Activated CD8-positive, alpha-beta memory T cell treated with anti-CD3 and anti-CD28 coated beads for 48 hours (primary cell): ENCODE measurements around the gene HS1BP3.

Source experiments
- DNase-seq, 3 experiments: peaks; one replicate each; pipeline ENCODE4 v3.0.0-alpha.2; 2020; ENCODE audit warnings: low read depth in 2 of 3, low spot score in 2 of 3

The HS1BP3 gene

DNA sequence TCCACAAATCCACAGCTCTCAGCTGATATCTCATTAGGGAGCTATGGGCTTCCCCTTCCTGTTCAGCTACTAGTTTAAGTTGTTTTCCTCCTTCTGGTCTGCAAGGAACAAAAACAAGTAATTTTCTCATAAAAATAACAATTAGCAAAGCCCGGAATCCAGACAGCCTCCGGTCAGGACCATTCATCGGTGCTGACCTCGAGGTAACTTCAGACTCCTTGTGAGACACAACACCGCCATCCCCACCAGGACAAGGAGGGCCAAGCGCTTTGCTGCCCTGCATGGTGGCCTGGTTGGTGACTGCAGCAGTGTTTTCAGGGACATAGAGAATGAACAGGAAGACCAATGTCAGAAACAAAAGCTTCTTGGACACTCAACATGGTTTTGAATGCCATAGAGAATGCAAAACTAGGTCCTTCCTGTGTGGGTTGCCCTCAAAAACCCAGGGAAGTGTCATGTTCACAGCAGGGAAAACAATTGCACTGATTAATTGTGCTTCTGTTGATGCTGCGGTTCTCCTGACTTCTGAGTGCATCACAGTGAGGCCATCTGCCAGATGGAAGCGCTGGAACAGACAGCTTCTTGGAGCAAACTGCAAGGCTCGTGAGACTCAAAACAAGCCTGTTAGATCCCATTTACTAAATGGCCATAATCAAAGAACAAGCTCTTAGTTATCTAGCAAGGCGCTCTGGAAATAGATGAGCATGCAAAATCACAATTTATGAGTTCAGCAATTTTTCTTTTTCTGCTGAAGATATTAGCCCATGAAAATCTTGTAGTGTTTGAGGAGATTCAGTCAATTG lies 77.1 kb downstream of the HS1BP3 start:
- no peak for DNase-seq

DNA sequence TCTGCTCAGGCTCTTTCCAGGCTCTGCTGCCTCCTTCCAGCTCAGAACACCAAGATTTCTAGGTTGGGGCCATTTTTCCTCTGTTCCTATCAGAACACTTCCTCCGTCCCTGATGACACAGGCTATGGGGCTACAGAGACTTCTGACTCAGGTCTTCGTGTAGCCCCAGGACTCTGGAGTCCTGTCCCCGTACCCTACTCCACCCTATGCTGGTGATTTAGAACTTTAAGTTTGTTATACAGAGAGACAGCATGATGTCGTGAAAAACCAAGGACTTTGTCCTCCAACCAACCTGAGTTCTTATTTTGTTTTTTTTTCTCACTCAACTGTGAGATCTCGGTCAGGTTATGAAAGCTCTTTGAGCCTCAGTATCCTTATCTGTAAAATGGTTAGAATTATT lies 78.7 kb downstream of the HS1BP3 start:
- no peak for DNase-seq

DNA sequence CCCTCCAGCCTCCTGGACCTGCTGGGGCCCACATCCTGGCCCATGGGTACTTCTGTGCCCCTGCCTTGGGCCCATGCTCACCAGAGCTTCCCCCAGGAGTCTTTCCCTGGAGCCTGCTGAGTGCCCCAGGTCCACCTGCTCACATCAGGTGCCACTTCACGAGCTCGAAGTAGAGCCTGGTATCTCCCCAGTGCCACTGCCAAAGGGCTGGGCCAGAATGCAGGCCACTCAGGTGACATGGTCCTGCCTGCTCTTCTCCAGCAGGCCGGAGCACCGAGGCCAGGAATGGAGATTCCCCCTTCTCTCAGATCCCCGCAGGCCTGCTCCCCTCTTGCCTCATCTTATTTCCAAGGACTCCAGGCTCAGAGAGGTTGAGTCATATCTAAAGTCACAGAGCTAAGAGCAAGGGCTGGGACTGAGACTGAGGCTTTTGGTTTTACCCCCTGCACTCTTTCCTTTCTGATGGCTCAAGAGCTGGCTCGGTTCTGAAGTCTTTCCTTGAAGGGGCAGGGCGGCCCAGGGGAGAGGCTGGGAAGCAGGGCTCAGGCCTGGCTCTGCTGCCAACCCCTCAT lies 79.2 kb downstream of the HS1BP3 start:
- no peak for DNase-seq

DNA sequence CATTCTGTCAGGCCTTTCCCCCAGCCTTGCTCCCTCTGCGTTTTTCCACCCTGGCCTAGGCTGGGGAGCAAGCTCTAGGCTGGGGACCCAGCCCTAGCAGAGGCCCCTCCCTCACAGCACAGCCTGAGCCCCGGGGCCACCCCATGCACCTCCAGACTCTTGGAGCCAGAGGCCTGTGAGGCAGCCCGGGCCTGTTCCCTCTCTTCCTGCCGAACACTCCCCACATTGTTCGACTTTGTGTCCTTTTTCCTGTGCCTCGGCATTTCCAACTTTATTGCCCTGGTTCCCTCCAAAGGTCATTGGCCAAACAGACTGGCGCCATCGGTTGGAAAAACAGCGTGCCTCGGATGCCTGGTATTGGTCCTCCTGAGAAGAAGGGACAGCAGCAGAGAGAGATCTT lies 79.7 kb downstream of the HS1BP3 start:
- DNase-seq, result no peak

DNA sequence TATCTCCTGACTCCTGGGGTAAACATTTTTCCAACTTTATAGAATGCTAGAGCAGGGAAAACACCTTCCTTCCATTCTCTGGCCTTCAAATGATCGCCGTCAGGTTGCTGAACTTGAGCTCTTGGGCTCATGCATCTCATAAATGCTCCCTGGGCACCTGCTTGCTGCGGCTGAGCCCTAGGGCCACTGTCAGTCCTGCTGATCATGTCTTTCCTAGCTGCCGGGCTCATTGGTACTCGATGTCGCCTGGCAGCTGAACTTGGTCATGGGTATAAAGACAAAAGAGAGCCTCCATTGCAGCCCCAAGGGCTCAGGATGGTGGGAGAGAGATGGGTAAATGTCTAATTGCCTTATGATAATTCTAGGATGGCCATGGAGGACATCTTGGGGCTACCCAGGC lies 80.6 kb downstream of the HS1BP3 start:
- no peak for DNase-seq

DNA sequence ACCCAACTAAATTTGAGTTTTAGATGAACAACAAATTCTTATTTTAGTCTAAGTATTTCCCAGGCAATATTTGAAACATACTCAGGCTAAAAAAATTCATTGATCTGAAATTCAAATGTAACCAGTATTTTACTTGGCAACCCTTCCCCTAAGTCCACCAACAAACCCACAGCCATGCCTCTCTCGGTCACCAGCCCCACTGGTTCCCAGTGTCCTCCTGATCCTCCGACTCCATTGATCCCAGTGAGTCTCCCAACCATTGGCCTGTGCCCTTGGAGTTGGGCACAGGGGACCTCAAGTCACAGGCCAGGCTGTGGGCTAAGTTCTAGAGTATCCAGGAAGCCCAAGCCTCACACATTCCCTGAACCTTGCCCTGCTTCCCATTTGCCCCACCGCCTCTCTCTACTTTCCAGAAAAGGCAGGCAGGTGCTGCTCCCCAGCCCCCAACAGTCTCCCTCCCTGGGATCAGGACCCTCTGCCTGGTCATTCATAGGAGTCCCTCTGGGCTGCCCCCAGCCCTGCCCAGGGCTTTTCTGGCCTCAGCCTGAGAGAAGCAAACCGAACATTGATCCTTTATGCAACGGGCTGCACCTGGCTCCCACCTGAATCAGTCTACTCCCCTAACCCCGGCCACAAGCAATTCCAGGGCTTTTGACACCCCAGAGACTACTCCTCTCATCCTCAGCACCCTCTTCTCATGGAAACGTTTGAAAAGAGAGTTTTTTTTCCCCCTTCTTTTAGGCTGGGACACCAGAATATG lies 81.3 kb downstream of the HS1BP3 start:
- DNase-seq, result no peak

DNA sequence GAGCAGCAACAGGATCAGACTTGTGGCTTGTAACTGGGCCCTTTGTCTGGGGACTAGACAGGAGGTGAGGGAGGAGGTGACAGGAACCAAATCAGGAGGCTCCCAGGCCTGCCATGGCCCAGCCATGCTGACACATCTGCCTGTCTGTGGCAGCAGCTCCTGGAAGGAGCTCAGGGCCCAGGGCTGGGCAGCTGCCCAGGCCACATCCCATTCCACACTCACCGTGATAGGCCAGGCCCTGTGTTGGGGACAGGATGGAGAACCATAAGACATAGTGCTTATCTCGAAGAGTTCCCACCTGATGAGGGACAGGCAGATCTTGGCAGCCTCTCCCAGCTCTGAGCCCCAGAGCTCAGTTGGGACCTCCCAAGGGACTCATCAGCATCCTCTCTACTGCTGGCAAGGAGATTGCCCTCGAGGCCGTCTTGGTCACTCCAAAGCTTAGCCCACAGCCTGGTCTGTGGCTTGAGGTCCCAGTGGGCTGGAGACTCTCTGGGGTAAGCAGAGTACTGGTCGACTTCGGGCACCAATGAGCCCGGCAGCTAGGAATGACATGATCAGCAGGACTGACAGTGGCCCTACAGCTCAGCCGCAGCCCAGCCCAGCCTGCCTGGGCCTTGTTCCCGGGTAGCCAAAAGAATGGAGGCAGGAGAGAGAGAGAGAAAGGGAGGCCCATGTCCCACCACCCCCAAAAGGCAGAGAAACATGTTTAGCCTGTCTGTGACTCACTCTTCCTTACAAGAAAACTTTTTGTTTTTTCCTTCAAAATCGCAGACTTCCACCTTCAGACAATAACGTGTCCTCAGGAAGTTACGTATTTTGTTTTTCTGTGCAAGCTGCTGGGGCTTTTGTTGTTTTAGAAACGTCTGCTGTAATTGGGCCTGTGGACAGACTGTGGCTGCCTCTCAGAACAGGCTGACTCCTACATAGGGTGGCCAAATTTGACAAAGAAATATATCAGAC lies 82.1 kb downstream of the HS1BP3 start:
- DNase-seq, result no peak

DNA sequence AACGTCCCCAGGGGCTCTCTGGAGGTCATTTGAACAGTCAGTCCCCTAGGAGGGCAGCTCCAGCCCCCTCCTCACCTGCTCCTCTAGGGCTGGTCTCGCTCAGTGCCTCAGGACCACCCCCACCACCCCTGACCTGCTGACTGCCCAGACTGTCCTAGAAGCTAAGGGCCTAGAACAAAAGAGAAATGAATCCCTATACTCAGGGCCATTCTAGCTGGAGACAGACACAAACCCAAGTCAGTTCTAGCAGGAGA lies 83.0 kb downstream of the HS1BP3 start:
- no peak for DNase-seq
